HEK293T (cell line): ENCODE measurements around the gene ERV3-1.
"Not testable (repeated sequence)": the region's sequence is repeated elsewhere in the genome, so short reads cannot be mapped to it uniquely, and the experiment has no call there.

ENCODE experiments used
- ARNT ChIP-seq: fragments of 450-650 bp; IDR thresholded peaks from 2 replicates; pipeline ENCODE4 v1.6.1; 2017; ENCODE audit warnings: mild to moderate bottlenecking
- BHLHE40 ChIP-seq: fragments of 450-650 bp; IDR thresholded peaks from 2 replicates; pipeline ENCODE4 v1.6.1; 2016; ENCODE audit warnings: mild to moderate bottlenecking, moderate library complexity, borderline replicate concordance
- FOXA1 ChIP-seq: fragments of 450-650 bp; IDR thresholded peaks from 2 replicates; pipeline ENCODE4 v1.6.1; 2016; ENCODE audit warnings: mild to moderate bottlenecking
- LEF1 ChIP-seq: fragments of 450-650 bp; IDR thresholded peaks from 2 replicates; pipeline ENCODE4 v1.6.1; 2017; ENCODE audit warnings: mild to moderate bottlenecking, borderline replicate concordance
- SP1 ChIP-seq: fragments of 450-650 bp; IDR thresholded peaks from 2 replicates; pipeline ENCODE4 v1.6.1; 2017
- ZNF384 ChIP-seq: fragments of 450-650 bp; IDR thresholded peaks from 2 replicates; pipeline ENCODE4 v1.6.1; 2016

GRCh38 chr7:65009394-65009793 lies 2.9 kb upstream of the ERV3-1 start:
- not testable (repeated sequence) for TF ChIP-seq SP1, FOXA1, BHLHE40, ZNF384, LEF1, ARNT
